Amniotic epithelial cell (primary cell): ENCODE measurements around the gene PPM1F.
"Not testable (repeated sequence)": the region's sequence is repeated elsewhere in the genome, so short reads cannot be mapped to it uniquely, and the experiment has no call there.

Experiments
- DNase-seq: peaks from one replicate; pipeline ENCODE4 v3.0.0-alpha.2; 2010; ENCODE audit warnings: low read depth

Gene PPM1F

DNA sequence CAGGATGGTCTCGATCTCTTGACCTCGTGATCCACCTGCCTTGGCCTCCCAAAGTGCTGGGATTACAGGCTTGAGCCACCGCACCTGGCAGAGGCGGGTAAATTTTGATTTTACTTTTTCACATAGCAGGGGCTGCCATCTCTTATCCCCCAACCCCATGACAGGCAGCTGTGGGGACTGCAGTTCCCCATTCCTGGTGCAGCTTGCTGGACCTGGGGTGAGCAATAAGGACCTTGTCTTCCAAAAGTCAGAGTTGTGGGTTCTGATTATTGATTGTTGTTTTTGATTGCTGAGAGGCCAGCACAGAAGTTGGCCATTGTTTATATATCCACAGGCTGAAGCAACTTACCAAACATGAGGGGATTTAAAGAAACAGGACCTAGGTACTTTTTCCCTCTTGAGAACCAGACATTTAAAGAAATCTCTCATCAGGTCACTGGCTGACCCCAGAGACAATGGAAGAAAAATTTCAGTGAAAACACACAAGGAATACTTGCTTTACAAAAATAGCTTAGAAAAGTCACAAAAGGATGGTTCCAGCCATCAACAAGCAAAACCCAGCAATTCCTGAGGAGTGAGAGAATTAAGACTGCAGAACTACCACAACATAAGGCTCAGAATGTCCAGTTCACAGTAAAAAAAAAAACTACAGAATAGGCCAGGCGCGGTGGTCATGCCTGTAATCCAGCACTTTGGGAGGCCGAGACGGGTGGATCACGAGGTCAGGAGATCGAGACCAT, 63.2 kb downstream of the PPM1F start:
- no peak for DNase-seq

DNA sequence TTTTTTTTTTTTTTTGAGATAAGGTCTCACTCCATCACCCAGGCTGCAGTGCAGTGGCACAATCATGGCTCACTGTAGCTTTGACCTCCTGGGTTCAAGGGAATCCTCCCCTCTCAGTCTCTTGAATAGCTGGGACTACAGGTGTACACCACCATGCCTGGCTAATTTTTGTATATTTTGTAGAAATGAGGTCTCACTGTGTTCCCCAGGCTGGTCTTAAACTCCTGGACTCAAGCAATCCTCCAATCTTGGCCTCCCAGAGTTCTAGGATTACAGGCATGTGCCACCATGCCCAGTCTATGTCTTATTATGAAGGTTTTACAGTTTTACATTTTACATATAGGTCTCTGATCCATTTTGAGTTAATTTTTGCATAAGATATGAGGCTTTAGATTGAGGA, 64.8 kb downstream of the PPM1F start:
- DNase-seq: no peak

DNA sequence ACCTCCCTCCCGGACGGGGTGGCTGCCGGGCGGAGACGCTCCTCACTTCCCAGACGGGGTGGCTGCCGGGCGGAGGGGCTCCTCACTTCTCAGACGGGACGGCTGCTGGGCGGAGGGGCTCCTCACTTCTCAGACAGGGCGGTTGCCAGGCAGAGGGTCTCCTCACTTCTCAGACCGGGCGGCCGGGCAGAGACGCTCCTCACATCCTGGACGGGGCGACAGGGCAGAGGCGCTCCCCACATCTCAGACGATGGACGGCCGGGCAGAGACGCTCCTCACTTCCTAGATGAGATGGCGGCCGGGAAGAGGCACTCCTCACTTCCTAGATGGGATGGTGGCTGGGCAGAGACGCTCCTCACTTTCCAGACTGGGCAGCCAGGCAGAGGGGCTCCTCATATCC, 68.7 kb downstream of the PPM1F start:
- not testable (repeated sequence) for DNase-seq

DNA sequence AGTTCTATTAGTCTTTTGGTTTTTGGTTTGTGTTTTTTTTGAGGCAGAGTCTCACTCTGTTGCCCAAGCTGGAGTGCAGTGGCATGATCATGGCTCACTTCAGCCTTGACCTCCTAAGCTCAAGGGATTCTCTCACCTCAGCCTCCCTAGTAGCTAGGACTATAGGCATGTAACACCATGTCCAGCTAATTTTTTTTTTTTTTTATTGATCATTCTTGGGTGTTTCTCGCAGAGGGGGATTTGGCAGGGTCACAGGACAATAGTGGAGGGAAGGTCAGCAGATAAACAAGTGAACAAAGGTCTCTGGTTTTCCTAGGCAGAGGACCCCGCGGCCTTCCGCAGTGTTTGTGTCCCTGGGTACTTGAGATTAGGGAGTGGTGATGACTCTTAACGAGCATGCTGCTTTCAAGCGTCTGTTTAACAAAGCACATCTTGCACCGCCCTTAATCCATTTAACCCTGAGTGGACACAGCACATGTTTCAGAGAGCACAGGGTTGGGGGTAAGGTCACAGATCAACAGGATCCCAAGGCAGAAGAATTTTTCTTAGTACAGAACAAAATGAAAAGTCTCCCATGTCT, 69.8 kb downstream of the PPM1F start:
- not testable (repeated sequence) for DNase-seq

DNA sequence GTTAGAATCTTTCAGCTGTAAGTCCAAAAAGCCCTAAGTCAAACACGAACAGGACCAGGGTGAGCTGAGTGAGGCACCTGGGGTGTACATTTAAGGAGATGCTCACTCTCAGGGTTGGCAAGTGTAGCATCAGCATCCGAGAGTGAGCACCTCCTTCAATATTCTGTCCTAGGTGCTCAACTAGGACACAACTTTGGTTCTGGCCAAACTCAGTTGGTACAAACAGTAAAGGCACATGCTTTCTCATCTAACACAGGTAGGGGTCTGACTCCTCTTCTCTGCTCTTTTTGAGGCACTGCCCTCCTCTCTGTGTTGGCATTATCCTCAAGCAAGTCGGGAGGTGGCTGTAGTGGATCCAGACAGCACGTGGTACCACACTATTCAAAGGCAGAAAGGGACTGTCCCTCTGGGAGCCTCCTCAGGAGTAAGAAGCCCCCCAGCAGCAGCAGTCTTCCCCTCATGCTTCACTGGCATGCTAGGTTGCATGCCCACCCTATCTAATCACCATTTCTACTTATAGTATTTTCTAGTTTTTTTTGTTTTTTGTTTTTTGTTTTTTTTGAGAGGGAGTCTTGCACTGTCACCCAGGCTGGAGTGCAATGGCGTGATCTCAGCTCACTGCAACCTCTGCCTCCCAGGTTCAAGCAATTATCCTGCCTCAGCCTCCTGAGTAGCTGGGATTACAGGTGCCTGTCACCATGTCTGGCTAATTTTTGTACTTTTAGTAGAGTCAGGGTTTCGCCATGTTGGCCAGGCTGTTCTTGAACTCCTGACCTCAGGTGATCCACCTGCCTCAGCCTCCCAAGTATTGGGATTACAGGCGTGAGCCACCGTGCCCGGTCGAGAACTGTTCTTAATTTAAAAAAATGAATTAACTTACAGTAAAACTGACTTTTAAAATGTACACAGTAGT, 70.6 kb downstream of the PPM1F start:
- no peak for DNase-seq

DNA sequence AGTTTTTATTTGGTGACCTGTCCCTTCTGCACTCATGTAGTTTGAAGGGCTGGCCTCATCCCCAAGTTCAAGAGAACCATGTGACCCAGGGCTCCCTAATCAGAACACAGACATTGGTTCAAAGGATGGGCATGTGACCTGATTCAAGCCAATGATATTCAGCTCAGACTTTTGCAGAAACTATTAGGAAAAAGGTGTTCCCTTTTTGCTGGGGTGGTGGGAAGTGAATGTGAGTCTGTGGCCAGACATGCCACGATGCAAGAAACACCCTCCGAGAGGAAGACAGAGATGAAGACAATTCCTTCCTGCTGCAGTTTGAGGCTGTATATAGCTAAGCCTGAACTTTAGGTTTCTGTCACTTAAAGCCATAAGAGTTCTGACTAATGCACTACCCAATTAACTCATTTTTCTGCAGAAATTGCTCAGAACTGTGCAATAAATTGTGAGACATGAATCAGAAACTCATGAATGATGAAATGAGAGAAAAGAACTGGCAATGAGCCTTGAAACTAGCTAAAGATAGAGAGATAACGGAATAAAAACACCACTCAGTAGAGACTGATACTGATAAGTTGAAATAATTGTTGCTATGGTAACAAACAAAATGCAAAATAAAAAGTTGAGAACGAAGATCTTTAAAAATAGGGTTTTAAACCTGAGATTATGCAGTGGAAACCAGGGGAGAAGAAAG, 76.0 kb downstream of the PPM1F start:
- DNase-seq: peak; percentile 92

DNA sequence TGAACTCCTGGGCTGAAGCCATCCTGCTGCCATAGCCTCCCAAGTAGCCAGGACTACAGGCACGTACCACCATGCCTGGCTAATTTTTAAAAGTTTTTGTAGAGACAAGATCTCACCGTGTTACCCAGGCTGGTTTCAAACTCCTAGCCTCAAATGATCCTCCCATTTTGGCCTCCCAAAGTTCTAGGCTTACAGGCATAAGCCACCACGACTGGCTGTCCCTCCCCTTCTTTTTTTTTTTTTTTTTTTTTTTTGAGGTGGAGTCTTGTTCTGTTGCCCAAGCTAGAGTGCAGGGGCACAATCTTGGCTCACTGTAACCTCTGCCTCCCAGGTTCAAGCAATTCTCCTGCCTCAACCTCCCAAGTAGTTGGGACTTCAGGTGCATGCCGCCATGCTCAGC, 77.7 kb downstream of the PPM1F start:
- not testable (repeated sequence) for DNase-seq

DNA sequence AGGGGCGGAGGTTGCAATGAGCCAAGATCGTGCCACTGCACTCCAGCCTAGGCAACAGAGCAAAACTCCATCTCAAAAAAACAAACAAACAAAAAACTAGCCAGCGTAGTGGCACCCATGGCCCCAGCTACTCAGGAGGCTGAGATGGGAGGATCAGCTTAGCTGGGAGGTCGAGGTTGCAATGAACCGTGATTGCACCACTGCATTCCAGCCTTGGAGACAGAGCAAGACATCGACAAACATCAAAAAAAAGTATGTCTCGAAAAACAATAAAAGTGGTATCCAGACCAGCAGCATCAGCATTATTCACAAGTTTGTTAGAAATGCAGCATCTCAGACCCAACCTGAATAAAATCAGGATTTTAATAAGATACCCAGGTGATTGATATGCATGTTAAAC, 79.0 kb downstream of the PPM1F start:
- DNase-seq: no peak

DNA sequence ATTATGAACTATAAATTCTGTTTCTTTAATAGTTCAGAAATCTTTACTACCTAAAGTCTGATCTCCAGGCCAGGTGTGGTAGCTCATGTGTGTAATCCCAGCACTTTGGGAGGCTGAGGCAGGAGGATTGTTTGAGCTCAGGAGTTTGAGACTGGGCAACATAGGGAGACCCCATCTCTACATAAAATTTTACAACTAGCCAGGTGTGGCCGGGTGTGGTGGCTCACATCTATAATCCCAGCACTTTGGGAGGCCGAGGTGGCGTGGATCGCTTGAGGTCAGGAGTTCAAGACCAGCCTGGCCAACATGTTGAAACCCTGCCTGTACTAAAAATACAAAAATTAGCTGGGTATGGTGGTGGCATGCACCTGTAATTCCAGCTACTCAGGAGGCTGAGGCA, 79.9 kb downstream of the PPM1F start:
- not testable (repeated sequence) for DNase-seq
